Activated T-cell treated with anti-CD3 and anti-CD28 coated beads, Interleukin-2, amount 50 U/mL, for 72 hours (primary cell): ENCODE measurements around the gene UIMC1. TPM values are rescaled to one million over a fixed set of nuclear protein-coding genes. Genes with fewer than 3 reads are reported as not detected.

Source experiments
- ATAC-seq, 2 donors: fragments of 150-1000 bp; cut with Tn5 transposase; replicated peaks in 1 of 2; 2 replicates each; pipeline ENCODE4 v1.10.0; 2021; ENCODE audit warnings: moderate library complexity in 2 of 2, mild to moderate bottlenecking in 1 of 2
- DNase-seq, 2 donors: peaks; one replicate each; pipeline ENCODE4 v3.0.0; 2021 to 2022; ENCODE audit warnings: mixed read lengths in 1 of 2
- H3K27ac Mint-ChIP-seq: one replicate; pipeline ENCODE4 v1.8.0; 2022; ENCODE audit warnings: mild to moderate bottlenecking, moderate library complexity, mixed read lengths
- H3K27me3 Mint-ChIP-seq: one replicate; pipeline ENCODE4 v1.8.0; 2022; ENCODE audit warnings: low read depth, mixed read lengths
- H3K36me3 Mint-ChIP-seq, 2 donors: one replicate each; pipeline ENCODE4 v1.8.0; 2022; ENCODE audit warnings: mixed read lengths in 2 of 2, mild to moderate bottlenecking in 1 of 2; ENCODE audit not compliant: insufficient read depth in 2 of 2
- H3K4me1 Mint-ChIP-seq: one replicate; pipeline ENCODE4 v1.8.0; 2022; ENCODE audit warnings: low read depth, mixed read lengths
- H3K4me3 Mint-ChIP-seq, 2 donors: one replicate each; pipeline ENCODE4 v1.8.0; 2022; ENCODE audit warnings: mild to moderate bottlenecking in 2 of 2, mixed read lengths in 2 of 2, moderate library complexity in 2 of 2
- H3K9me3 Mint-ChIP-seq, 2 donors: one replicate each; pipeline ENCODE4 v1.8.0; 2022; ENCODE audit warnings: mixed read lengths in 2 of 2
- total RNA-seq, 2 donors: library from RNA; stranded (reverse); gene quantifications; one replicate each; pipeline ENCODE4 v1.2.3, GENCODE V29; 2022

Gene UIMC1
- total RNA-seq, 2 donors from 2014 or later: 62.8 to 76.5 TPM

- no peak overlapping the region for H3K4me3 Mint-ChIP-seq
- ATAC-seq: no peak
- H3K27me3 Mint-ChIP-seq: peaks cover 52% of the 10 kb centered on the region
- H3K9me3 Mint-ChIP-seq: no peaks in the 10 kb centered on the region
- no peaks in the 10 kb centered on the region for H3K36me3 Mint-ChIP-seq
- no peak overlapping the region for H3K27ac Mint-ChIP-seq
- DNase-seq: no peak
- H3K4me1 Mint-ChIP-seq: no peaks in the 10 kb centered on the region
Measured at GRCh38 chr5:176862330-176862995, 144.1 kb downstream of the UIMC1 start.

- no peak for DNase-seq
- Mint-ChIP-seq H3K4me1 (no peaks in the 10 kb centered on the region), H3K27ac (no peak overlapping the region), H3K4me3 (no peak overlapping the region), H3K27me3 (peaks cover 47% of the 10 kb centered on the region), H3K9me3 (no peaks in the 10 kb centered on the region), H3K36me3 (no peaks in the 10 kb centered on the region)
- ATAC-seq: no peak
Measured at GRCh38 chr5:176861276-176861675, 145.3 kb downstream of the UIMC1 start.

GRCh38 chr5:176860381-176860780 is 146.2 kb downstream of the UIMC1 start:
- Mint-ChIP-seq H3K9me3 (no peaks in the 10 kb centered on the region), H3K4me1 (no peaks in the 10 kb centered on the region), H3K4me3 (no peak overlapping the region), H3K27ac (no peak overlapping the region), H3K36me3 (no peaks in the 10 kb centered on the region), H3K27me3 (peaks cover 38% of the 10 kb centered on the region)
- DNase-seq: no peak
- ATAC-seq: no peak

GRCh38 chr5:176859916-176860315 is 146.7 kb downstream of the UIMC1 start:
- ATAC-seq (no peak), DNase-seq (no peak)
- Mint-ChIP-seq H3K9me3 (no peaks in the 10 kb centered on the region), H3K36me3 (no peaks in the 10 kb centered on the region), H3K27ac (no peak overlapping the region), H3K4me3 (no peak overlapping the region), H3K27me3 (peaks cover 37% of the 10 kb centered on the region), H3K4me1 (no peaks in the 10 kb centered on the region)

GRCh38 chr5:176857894-176858273 is 148.7 kb downstream of the UIMC1 start:
- Mint-ChIP-seq H3K27ac (no peak overlapping the region), H3K9me3 (no peaks in the 10 kb centered on the region), H3K4me3 (no peak overlapping the region), H3K36me3 (no peaks in the 10 kb centered on the region), H3K4me1 (no peaks in the 10 kb centered on the region), H3K27me3 (peaks cover 33% of the 10 kb centered on the region)
- DNase-seq: no peak
- ATAC-seq: no peak

- ATAC-seq: no peak
- DNase-seq: no peak
- H3K4me3 Mint-ChIP-seq: no peak overlapping the region
- H3K27me3 Mint-ChIP-seq: peaks cover 33% of the 10 kb centered on the region
- H3K36me3 Mint-ChIP-seq: no peaks in the 10 kb centered on the region
- H3K27ac Mint-ChIP-seq: no peak overlapping the region
- no peaks in the 10 kb centered on the region for H3K9me3 Mint-ChIP-seq
- H3K4me1 Mint-ChIP-seq: no peaks in the 10 kb centered on the region
Measured at GRCh38 chr5:176857216-176857893, 149.2 kb downstream of the UIMC1 start.

- Mint-ChIP-seq H3K4me3 (no peak overlapping the region), H3K4me1 (no peaks in the 10 kb centered on the region), H3K27ac (no peak overlapping the region), H3K27me3 (peaks cover 33% of the 10 kb centered on the region), H3K36me3 (no peaks in the 10 kb centered on the region), H3K9me3 (no peaks in the 10 kb centered on the region)
- ATAC-seq (no peak), DNase-seq (no peak)
Measured at GRCh38 chr5:176856746-176857145, 149.8 kb downstream of the UIMC1 start.

- Mint-ChIP-seq H3K4me3 (no peak overlapping the region), H3K4me1 (no peaks in the 10 kb centered on the region), H3K27me3 (peaks cover 33% of the 10 kb centered on the region), H3K36me3 (no peaks in the 10 kb centered on the region), H3K27ac (no peak overlapping the region), H3K9me3 (no peaks in the 10 kb centered on the region)
- ATAC-seq (no peak), DNase-seq (no peak)
Measured at GRCh38 chr5:176855598-176855997, 151.0 kb downstream of the UIMC1 start.

Other genes with a start within 250 kb of the UIMC1 start
- under 1 TPM in 1 of 2 donors, not detected in 1; 0.23 TPM for gene UNC5A, start 196.2 kb downstream of the UIMC1 start, total RNA-seq
- gene HK3, start 107.4 kb downstream of the UIMC1 start, total RNA-seq: under 1 TPM; 0.46 to 0.81 TPM
- gene ZNF346, start 15.9 kb upstream of the UIMC1 start, total RNA-seq: 10 to 100 TPM; 19.6 to 20.8 TPM
- gene FGFR4, start 80.1 kb upstream of the UIMC1 start, total RNA-seq: 1 to 10 TPM in 1 of 2 donors, under 1 TPM in 1; 0.62 to 1.1 TPM
- gene NSD1, start 127.0 kb upstream of the UIMC1 start, total RNA-seq: 100 to 1,000 TPM in 1 of 2 donors, 10 to 100 TPM in 1; 89.8 to 114 TPM